Brain microvascular endothelial cell (primary cell): ENCODE data around the gene CLDN20.

Experiments
- DNase-seq: peaks from one replicate; pipeline ENCODE4 v3.0.0-alpha.2; 2020
- H3K27ac ChIP-seq: fragments of 250-450 bp; sonication (Bioruptor Pico); 2 replicates; pipeline ENCODE4 v1.5.1; 2020; ENCODE audit warnings: mild to moderate bottlenecking, moderate library complexity
- H3K27me3 ChIP-seq: fragments of 250-450 bp; sonication (Bioruptor Pico); replicated peaks from 2 replicates; pipeline ENCODE4 v1.5.1; 2020; ENCODE audit warnings: mild to moderate bottlenecking
- H3K36me3 ChIP-seq: fragments of 250-450 bp; sonication (Bioruptor Pico); replicated peaks from 2 replicates; pipeline ENCODE4 v1.5.1; 2020; ENCODE audit warnings: mild to moderate bottlenecking
- H3K4me3 ChIP-seq: 2 replicates; pipeline ENCODE4 v1.5.1; 2011; ENCODE audit warnings: low read depth, mild to moderate bottlenecking, control low read depth, low read length, moderate library complexity
- in situ Hi-C: cut with HindIII; loops from 2 replicates; pipeline ENCODE4 v1.10.0; 2017; ENCODE audit warnings: low sequenced_read_pairs, low pct_ligation_motif_present
- TF ChIP-seq, protein P1 (sequence below): IDR thresholded peaks from 2 replicates; pipeline ENCODE4 v1.5.1; 2011; ENCODE audit warnings: low read depth, mild to moderate bottlenecking, moderate library complexity, low read length, control low read depth, inconsistent platforms; ENCODE audit errors: missing control alignments

CLDN20 gene

DNA sequence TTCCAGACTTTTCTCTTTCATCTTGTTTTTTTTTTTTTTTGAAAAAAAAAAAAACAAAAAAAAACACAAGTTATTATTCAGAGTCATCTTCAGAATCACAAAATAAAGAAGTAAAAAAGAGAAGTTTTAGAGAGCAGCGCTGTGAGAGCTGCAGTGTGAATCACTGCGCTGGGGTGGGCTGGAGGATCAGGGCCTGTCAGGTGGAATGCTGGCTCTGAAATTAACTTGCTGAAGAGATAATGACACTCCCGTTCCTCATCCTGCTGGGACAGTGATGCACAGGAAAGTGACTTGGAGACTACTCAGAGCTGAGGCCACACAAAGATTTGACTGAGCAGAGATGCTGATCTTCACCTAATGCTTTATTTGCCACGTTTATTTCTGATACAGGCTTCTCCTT lies 42.7 kb upstream of the CLDN20 start:
- TF ChIP-seq, protein P1, sequence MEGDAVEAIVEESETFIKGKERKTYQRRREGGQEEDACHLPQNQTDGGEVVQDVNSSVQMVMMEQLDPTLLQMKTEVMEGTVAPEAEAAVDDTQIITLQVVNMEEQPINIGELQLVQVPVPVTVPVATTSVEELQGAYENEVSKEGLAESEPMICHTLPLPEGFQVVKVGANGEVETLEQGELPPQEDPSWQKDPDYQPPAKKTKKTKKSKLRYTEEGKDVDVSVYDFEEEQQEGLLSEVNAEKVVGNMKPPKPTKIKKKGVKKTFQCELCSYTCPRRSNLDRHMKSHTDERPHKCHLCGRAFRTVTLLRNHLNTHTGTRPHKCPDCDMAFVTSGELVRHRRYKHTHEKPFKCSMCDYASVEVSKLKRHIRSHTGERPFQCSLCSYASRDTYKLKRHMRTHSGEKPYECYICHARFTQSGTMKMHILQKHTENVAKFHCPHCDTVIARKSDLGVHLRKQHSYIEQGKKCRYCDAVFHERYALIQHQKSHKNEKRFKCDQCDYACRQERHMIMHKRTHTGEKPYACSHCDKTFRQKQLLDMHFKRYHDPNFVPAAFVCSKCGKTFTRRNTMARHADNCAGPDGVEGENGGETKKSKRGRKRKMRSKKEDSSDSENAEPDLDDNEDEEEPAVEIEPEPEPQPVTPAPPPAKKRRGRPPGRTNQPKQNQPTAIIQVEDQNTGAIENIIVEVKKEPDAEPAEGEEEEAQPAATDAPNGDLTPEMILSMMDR = no peak
- in situ Hi-C loops = no loop called here
- Histone ChIP-seq H3K27me3 (no peaks in the 10 kb centered on the region), H3K4me3 (no peak overlapping the region), H3K36me3 (no peaks in the 10 kb centered on the region), H3K27ac (no peak overlapping the region)
- no peak for DNase-seq

DNA sequence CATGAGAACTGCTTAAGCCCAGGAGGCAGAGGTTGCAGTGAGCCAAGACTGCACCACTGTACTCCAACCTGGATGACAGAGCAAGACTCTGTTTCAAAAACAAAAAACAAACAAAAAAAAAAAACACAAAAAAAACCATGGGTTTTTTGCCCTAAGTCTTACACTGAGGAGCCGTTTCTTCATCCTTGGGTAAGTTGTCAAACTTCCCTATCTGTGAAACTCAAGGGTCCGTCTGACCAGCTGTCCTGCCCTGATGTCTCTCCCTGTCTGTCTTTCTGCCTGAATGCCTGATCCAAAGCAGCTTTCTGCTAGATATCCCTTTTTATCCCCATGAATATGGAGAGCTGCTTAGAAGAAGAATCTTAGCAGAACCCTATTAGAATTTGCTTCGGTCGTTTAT lies 41.3 kb upstream of the CLDN20 start:
- H3K36me3 ChIP-seq = no peaks in the 10 kb centered on the region
- in situ Hi-C loops = no loop called here
- no peak overlapping the region for H3K4me3 ChIP-seq
- DNase-seq = no peak
- no peaks in the 10 kb centered on the region for H3K27me3 ChIP-seq
- H3K27ac ChIP-seq = no peak overlapping the region
- TF ChIP-seq, protein P1 = no peak

DNA sequence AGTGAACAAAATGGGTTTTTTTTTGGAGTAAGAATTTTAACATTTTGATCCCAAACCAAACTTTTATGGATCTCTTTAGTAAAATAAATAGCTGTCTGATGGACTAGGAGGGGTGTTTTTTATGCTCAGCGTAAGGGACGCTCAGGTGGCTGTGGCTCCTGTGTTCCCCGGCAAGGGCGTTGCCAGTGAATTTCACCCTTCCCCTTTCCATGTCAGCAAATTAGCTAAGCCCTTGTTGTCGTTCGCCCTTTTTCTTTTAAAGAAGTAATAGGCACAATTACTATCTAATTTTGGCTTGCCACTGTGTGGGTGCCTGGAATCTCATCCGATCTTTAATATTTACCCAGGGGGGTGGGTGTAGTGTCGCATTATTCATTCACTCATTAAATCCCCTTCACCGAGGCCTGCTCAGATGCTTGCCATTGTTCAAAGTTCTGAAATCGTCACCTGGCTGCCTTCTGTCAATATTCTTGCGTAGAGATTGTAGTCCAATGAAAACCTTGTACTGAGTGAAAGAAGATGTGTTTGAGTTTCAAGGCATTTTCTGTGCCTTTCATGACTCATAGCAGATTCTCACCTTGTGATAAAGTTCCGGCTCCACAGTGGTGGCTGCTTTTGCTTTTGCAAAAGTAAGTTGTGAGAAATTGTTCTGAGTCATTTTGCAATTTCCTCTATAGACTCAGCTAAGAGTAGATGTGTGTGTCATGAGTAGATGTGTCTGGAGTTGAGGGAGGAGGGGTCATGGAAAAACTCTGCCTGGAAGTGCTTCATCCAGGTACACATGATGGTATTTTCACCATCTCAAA lies 40.0 kb upstream of the CLDN20 start:
- no peaks in the 10 kb centered on the region for H3K27me3 ChIP-seq
- no peak overlapping the region for H3K4me3 ChIP-seq
- in situ Hi-C loops = no loop called here
- H3K27ac ChIP-seq = peak overlapping the region; percentile 47
- no peaks in the 10 kb centered on the region for H3K36me3 ChIP-seq
- TF ChIP-seq, protein P1 = no peak
- peak; percentile 85 for DNase-seq

DNA sequence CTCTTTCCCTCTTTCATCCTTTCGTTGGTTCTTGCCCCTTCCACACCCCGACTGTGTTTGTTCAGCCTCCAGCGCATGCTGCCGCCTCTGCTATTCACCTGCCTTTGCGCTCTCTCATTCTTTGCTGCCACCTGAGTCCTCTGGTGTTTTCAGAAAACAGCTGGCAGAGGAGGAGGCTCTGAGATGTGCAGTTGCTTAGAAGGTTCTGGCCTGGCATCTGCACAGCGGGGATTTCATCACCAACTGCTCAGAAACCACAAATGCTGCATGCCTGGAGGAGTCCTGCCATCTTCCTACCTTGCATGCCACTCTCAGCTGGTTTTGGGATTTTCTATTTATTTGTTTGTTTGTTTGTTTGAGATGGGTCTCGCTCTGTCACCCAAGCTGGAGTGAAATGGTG lies 39.2 kb upstream of the CLDN20 start:
- in situ Hi-C loops = no loop called here
- no peak for DNase-seq
- Histone ChIP-seq H3K36me3 (no peaks in the 10 kb centered on the region), H3K4me3 (no peak overlapping the region), H3K27ac (peak overlapping the region; percentile 47), H3K27me3 (no peaks in the 10 kb centered on the region)
- TF ChIP-seq, protein P1 = no peak

DNA sequence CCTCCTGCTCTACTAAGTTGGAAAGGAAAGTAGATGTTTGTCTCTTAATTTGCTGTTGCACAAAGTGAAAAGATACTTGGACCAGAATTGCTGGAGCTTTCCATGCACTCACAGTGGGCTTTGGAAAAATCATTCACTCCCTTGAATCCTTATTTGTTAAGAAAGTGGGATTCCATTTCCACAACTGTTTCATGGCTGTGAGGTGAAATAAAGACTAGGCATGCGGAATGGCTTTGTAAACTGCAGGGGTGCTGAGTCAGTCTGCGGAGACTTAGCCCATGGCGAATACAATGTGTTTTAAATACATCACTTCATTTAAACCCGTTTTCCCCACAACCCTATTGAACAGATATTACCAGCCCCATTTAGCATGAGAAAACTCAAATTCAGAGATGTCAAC lies 36.8 kb upstream of the CLDN20 start:
- in situ Hi-C loops = no loop called here
- TF ChIP-seq, protein P1 = no peak
- DNase-seq = no peak
- H3K27ac ChIP-seq = no peak overlapping the region
- no peaks in the 10 kb centered on the region for H3K27me3 ChIP-seq
- no peak overlapping the region for H3K4me3 ChIP-seq
- no peaks in the 10 kb centered on the region for H3K36me3 ChIP-seq
